Erythroblast (primary cell): ENCODE results near the gene APOL2.

ENCODE experiments used
- GATA1 ChIP-seq: IDR thresholded peaks from 2 replicates; pipeline ENCODE4 v1.6.1; 2011; ENCODE audit warnings: low read depth, mild to moderate bottlenecking, control low read depth, low read length, moderate library complexity
- POLR2A ChIP-seq: IDR thresholded peaks from 2 replicates; pipeline ENCODE4 v1.6.1; 2011; ENCODE audit warnings: mild to moderate bottlenecking, low read length

GRCh38 chr22:36285545-36285944 lies 46.2 kb upstream of the APOL2 start:
- TF ChIP-seq POLR2A (no peak), GATA1 (no peak)
